Neuronal stem cell (in vitro differentiated cells): ENCODE results near the gene MED16. TPM values are rescaled to one million over a fixed set of nuclear protein-coding genes. Genes with fewer than 3 reads are reported as not detected.

ENCODE experiments used
- DNase-seq: peaks from one replicate; pipeline ENCODE4 v3.0.0-alpha.2; 2013; ENCODE audit warnings: low spot score
- H2AFZ ChIP-seq: one replicate; pipeline ENCODE4 v1.6.1; 2013; ENCODE audit warnings: mild to moderate bottlenecking, low read length, inconsistent platforms
- H2AK5ac ChIP-seq: 2 replicates; pipeline ENCODE4 v1.6.1; 2013; ENCODE audit warnings: low read depth, mild to moderate bottlenecking, inconsistent platforms, low read length, moderate library complexity, mixed read lengths
- H2BK120ac ChIP-seq: 2 replicates; pipeline ENCODE4 v1.6.1; 2013; ENCODE audit warnings: low read depth, mild to moderate bottlenecking, inconsistent platforms, low read length, moderate library complexity, mixed read lengths
- H2BK12ac ChIP-seq: one replicate; pipeline ENCODE4 v1.6.1; 2013; ENCODE audit warnings: low read length, inconsistent platforms
- H2BK15ac ChIP-seq: 2 replicates; pipeline ENCODE4 v1.6.1; 2013; ENCODE audit warnings: mild to moderate bottlenecking, low read length, inconsistent platforms, mixed read lengths
- H2BK5ac ChIP-seq: one replicate; pipeline ENCODE4 v1.6.1; 2013; ENCODE audit warnings: inconsistent platforms, mild to moderate bottlenecking, low read length, moderate library complexity
- H3K14ac ChIP-seq: one replicate; pipeline ENCODE4 v1.6.1; 2013; ENCODE audit warnings: low read length, inconsistent platforms
- H3K18ac ChIP-seq: 2 replicates; pipeline ENCODE4 v1.6.1; 2013; ENCODE audit warnings: low read length, inconsistent platforms
- H3K23ac ChIP-seq: 2 replicates; pipeline ENCODE4 v1.6.1; 2013; ENCODE audit warnings: low read depth, mild to moderate bottlenecking, mixed read lengths, low read length, inconsistent platforms; ENCODE audit not compliant: poor library complexity
- H3K27ac ChIP-seq: replicated peaks from 3 replicates; pipeline ENCODE4 v1.5.1; 2013; ENCODE audit warnings: low read length, inconsistent platforms
- H3K27me3 ChIP-seq, 3 experiments: 2 replicates each; pipeline ENCODE4 v1.6.1; 2013; ENCODE audit warnings: low read length in 3 of 3, mild to moderate bottlenecking in 2 of 3, inconsistent platforms in 1 of 3, low read depth in 1 of 3, mixed read lengths in 1 of 3, moderate library complexity in 1 of 3; ENCODE audit not compliant: control insufficient read depth in 3 of 3, insufficient read depth in 3 of 3
- H3K36me3 ChIP-seq, 2 donors: replicated peaks in 1 of 2; 2 replicates each; pipeline ENCODE4 v1.6.1; 2013; ENCODE audit warnings: low read length in 2 of 2; ENCODE audit not compliant: control insufficient read depth in 2 of 2, insufficient read depth in 2 of 2
- H3K4ac ChIP-seq: 2 replicates; pipeline ENCODE4 v1.6.1; 2013; ENCODE audit warnings: inconsistent platforms, mild to moderate bottlenecking, low read length, moderate library complexity
- H3K4me1 ChIP-seq, 2 donors: 1 replicate in 1 of 2; 2 replicates in 1 of 2; pipeline ENCODE4 v1.6.1; 2013; ENCODE audit warnings: low read length in 2 of 2, low read depth in 1 of 2; ENCODE audit not compliant: control insufficient read depth in 2 of 2, insufficient read depth in 1 of 2
- H3K4me2 ChIP-seq: one replicate; pipeline ENCODE4 v1.6.1; 2013; ENCODE audit warnings: mild to moderate bottlenecking, low read length, inconsistent platforms; ENCODE audit not compliant: insufficient read depth, poor library complexity, severe bottlenecking
- H3K4me3 ChIP-seq, 2 donors: 2 replicates each; pipeline ENCODE4 v1.5.1; 2013; ENCODE audit warnings: low read length in 2 of 2, mild to moderate bottlenecking in 2 of 2, inconsistent platforms in 1 of 2, moderate library complexity in 1 of 2
- H3K79me1 ChIP-seq: one replicate; pipeline ENCODE4 v1.6.1; 2013; ENCODE audit warnings: low read depth, mild to moderate bottlenecking, inconsistent platforms, low read length, moderate library complexity
- H3K9ac ChIP-seq: one replicate; pipeline ENCODE4 v1.6.1; 2013; ENCODE audit warnings: mild to moderate bottlenecking, low read depth, low read length, inconsistent platforms; ENCODE audit not compliant: poor library complexity
- H3K9me3 ChIP-seq, 2 donors: replicated peaks in 1 of 2; 2 replicates each; pipeline versions ENCODE3 to v1.6.1; 2013; ENCODE audit warnings: low read length in 2 of 2, mild to moderate bottlenecking in 2 of 2, inconsistent platforms in 1 of 2, low read depth in 1 of 2, mixed read lengths in 1 of 2, moderate library complexity in 1 of 2; ENCODE audit not compliant: control insufficient read depth in 2 of 2, insufficient read depth in 1 of 2
- H4K8ac ChIP-seq: one replicate; pipeline ENCODE4 v1.6.1; 2013; ENCODE audit warnings: low read depth, mild to moderate bottlenecking, inconsistent platforms, low read length, moderate library complexity
- H4K91ac ChIP-seq: one replicate; pipeline ENCODE4 v1.6.1; 2013; ENCODE audit warnings: low read length, low read depth, mild to moderate bottlenecking, inconsistent platforms; ENCODE audit not compliant: poor library complexity
- WGBS, 2 donors: extraction: QIAGEN DNeasy Blood & Tissue Kit; methylation state at CpG; one replicate each; pipeline ENCODE4 v1.1.7; 2013; ENCODE audit warnings: missing lambda C conversion rate in 2 of 2, mixed read lengths in 1 of 2; ENCODE audit not compliant: insufficient read length in 2 of 2, insufficient replicate concordance in 1 of 2; ENCODE audit errors: extremely low coverage in 2 of 2; 5-methylcytosine and 5-hydroxymethylcytosine counted together
- polyA plus RNA-seq, 2 experiments: library from polyadenylated mRNA; stranded (reverse); fragments of 200-250 nt; gene quantifications; one replicate each; pipeline ENCODE4 v1.2.3, GENCODE V29; 2013

MED16 gene, protein sequence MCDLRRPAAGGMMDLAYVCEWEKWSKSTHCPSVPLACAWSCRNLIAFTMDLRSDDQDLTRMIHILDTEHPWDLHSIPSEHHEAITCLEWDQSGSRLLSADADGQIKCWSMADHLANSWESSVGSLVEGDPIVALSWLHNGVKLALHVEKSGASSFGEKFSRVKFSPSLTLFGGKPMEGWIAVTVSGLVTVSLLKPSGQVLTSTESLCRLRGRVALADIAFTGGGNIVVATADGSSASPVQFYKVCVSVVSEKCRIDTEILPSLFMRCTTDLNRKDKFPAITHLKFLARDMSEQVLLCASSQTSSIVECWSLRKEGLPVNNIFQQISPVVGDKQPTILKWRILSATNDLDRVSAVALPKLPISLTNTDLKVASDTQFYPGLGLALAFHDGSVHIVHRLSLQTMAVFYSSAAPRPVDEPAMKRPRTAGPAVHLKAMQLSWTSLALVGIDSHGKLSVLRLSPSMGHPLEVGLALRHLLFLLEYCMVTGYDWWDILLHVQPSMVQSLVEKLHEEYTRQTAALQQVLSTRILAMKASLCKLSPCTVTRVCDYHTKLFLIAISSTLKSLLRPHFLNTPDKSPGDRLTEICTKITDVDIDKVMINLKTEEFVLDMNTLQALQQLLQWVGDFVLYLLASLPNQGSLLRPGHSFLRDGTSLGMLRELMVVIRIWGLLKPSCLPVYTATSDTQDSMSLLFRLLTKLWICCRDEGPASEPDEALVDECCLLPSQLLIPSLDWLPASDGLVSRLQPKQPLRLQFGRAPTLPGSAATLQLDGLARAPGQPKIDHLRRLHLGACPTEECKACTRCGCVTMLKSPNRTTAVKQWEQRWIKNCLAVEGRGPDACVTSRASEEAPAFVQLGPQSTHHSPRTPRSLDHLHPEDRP
- polyA plus RNA-seq (2013, experiment 1 of 2): 33.3 TPM
- 32.9 TPM for polyA plus RNA-seq (2013, experiment 2 of 2)

DNA sequence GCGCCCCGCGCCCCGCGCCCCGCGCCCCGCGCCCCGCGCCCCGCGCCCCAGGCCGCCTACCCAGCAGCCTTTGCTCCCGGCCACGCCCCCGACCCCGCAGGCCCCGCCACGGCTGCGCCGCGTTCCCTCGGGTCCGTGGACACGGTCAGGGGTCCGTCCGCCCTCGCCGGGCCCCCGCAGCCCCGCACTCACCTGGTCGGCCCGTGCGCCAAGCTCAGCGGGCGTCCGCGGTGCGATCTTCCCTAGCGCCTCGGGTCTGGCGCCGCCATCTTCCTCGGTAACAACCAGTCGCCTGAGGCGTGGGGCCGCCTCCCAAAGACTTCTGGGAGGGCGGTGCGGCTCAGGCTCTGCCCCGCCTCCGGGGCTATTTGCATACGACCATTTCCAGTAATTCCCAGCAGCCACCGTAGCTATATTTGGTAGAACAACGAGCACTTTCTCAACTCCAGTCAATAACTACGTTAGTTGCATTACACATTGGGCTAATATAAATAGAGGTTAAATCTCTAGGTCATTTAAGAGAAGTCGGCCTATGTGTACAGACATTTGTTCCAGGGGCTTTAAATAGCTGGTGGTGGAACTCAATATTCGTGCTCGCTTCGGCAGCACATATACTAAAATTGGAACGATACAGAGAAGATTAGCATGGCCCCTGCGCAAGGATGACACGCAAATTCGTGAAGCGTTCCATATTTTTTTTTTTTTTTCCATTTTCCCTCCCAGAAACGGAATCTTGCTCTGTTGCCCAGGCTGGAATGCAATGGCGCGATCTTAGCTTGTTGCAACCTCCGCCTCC, at the start of gene MED16, which contains the start of gene RNU6-9:
Gene MED16 (minus strand): TSS at position 294 of the 796 bp plus-strand sequence. CDS start 2,056 bp downstream, outside the sequence.
Gene RNU6-9 (plus strand): TSS at position 591 of the 796 bp plus-strand sequence.
- no CpG with 5 or more reads among the region's 69 CpGs for WGBS, 2 donors
- no peak within 1 kb of the TSS for H2BK15ac ChIP-seq
- H4K8ac ChIP-seq: peak within 1 kb of the TSS; percentile 99
- H2BK120ac ChIP-seq: peak within 1 kb of the TSS; percentile 81
- peak; percentile 91 for DNase-seq
- peak within 1 kb of the TSS; percentile 96 to 100 for H3K4me3 ChIP-seq
- peak within 1 kb of the TSS; percentile 97 for H2BK5ac ChIP-seq
- H2AFZ ChIP-seq: peak within 1 kb of the TSS; percentile 100
- H3K4ac ChIP-seq: no peak within 1 kb of the TSS
- peak within 1 kb of the TSS; percentile 85 for H4K91ac ChIP-seq
- peak within 1 kb of the TSS; percentile 81 for H3K27ac ChIP-seq
- H3K36me3 ChIP-seq: peaks cover 16 to 47% of the 10 kb centered on the region in 2 donors
- peaks cover 0 to 2% of the 10 kb centered on the region in 2 donors for H3K9me3 ChIP-seq
- peaks cover 12% of the 10 kb centered on the region for H3K79me1 ChIP-seq
- no peak within 1 kb of the TSS for H2BK12ac ChIP-seq
- no peaks in the 10 kb centered on the region for H3K27me3 ChIP-seq
- peak within 1 kb of the TSS; percentile 100 for H3K9ac ChIP-seq
- H3K4me2 ChIP-seq: peak within 1 kb of the TSS; percentile 83
- peak within 1 kb of the TSS; percentile 94 for H3K14ac ChIP-seq
- peak within 1 kb of the TSS; percentile 100 for H2AK5ac ChIP-seq
- peak within 1 kb of the TSS; percentile 100 for H3K18ac ChIP-seq
- no peaks in the 10 kb centered on the region for H3K4me1 ChIP-seq
- H3K23ac ChIP-seq: peak within 1 kb of the TSS; percentile 93

DNA sequence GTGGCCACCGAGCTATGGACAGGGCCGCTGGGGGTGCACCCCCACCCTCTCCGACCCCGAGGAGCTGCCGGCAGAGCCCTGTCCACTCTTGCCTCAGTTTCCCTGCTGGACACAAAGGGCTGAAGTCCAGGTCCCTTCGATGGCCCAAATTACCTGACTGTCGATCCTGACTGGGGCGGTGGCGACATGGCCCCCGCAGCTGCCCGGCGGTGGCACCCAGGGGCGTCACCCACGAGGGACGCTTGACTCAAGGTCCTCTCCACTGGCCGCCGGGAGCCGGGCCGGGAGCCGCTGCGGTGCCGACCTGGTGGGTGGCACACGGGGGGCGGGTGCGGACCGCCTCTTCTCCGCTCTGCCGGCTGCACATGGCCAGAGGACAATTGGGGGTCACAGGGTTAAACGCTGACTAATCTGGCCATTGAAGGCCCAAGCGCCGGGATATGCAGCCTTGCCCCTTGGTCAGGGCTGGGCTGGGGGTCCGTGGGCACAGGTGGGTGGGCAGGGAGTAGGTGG, 49.2 kb upstream of the MED16 start:
- H2BK5ac ChIP-seq: peak overlapping the region; percentile 60
- H2AFZ ChIP-seq: no peak overlapping the region
- H2AK5ac ChIP-seq: peak overlapping the region; percentile 46
- no peak overlapping the region for H4K91ac ChIP-seq
- peak overlapping the region; percentile 12 for H3K9ac ChIP-seq
- peaks cover 0 to 9% of the 10 kb centered on the region in 2 donors for H3K4me1 ChIP-seq
- no peak overlapping the region for H4K8ac ChIP-seq
- peak overlapping the region; percentile 55 for H3K23ac ChIP-seq
- no peaks in the 10 kb centered on the region for H3K27me3 ChIP-seq
- H2BK12ac ChIP-seq: no peak overlapping the region
- no peak overlapping the region for H3K27ac ChIP-seq
- H3K4ac ChIP-seq: no peak overlapping the region
- H3K14ac ChIP-seq: no peak overlapping the region
- peaks cover 0 to 7% of the 10 kb centered on the region in 2 donors for H3K9me3 ChIP-seq
- no peak overlapping the region for H2BK15ac ChIP-seq
- H3K4me3 ChIP-seq: no peak overlapping the region
- no peak for DNase-seq
- WGBS, 2 donors: no CpG with 5 or more reads among the region's 32 CpGs
- H3K18ac ChIP-seq: peak overlapping the region; percentile 80
- H3K79me1 ChIP-seq: peaks cover 51% of the 10 kb centered on the region
- H3K36me3 ChIP-seq: peaks cover 33 to 66% of the 10 kb centered on the region in 2 donors
- H3K4me2 ChIP-seq: peak overlapping the region; percentile 14
- no peak overlapping the region for H2BK120ac ChIP-seq

DNA sequence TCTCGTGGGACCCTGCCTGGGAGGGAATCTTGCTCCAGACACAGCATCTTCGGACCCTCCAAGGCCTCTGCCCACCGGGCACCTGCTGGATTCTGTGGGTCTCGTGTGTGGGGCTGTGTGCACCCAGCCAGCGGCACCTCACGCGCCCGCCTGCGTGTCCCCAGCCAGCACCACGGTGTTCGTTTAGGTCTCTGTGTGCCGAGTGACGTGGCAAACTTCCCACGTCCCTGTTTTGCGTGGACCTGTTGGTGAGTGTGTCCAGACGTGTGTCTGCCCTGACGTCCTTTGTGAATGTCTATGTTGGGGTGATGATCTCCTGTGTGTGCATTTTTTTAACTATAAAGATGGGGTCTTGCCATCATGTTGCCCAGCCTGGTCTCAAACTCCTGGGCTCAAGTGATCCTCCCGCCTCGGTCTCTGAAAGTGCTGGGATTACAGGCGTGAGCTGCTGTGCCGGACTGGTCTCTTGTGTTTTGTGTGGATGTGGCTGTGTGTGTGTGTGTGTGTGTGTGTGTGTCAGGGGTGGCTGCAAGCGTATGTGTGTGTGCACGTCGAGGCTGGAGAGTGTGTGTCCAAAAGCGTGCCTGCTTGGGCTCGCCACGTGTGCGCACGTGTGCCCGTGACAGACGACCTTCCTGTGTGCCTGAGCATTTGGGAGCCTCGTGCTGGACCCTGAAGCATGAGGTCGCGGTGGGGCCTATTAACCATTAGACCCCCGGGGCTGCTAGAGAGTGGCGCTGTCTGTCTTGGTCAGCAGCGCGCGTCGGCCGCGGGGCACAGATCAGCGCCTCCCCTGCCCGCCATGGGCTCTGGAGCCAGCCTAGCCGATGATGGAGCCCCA, 48.5 kb upstream of the MED16 start:
- peaks cover 0 to 8% of the 10 kb centered on the region in 2 donors for H3K9me3 ChIP-seq
- H4K8ac ChIP-seq: no peak overlapping the region
- no CpG with 5 or more reads among the region's 45 CpGs for WGBS, 2 donors
- no peak overlapping the region for H3K27ac ChIP-seq
- H3K79me1 ChIP-seq: peaks cover 52% of the 10 kb centered on the region
- no peak for DNase-seq
- no peak overlapping the region for H2BK120ac ChIP-seq
- peaks cover 0 to 9% of the 10 kb centered on the region in 2 donors for H3K4me1 ChIP-seq
- H4K91ac ChIP-seq: no peak overlapping the region
- H2AFZ ChIP-seq: no peak overlapping the region
- peak overlapping the region; percentile 3 for H3K23ac ChIP-seq
- no peak overlapping the region for H2BK12ac ChIP-seq
- no peak overlapping the region for H2AK5ac ChIP-seq
- no peak overlapping the region for H3K4ac ChIP-seq
- peak overlapping the region; percentile 60 for H2BK5ac ChIP-seq
- H3K4me3 ChIP-seq: no peak overlapping the region
- no peak overlapping the region for H3K4me2 ChIP-seq
- no peak overlapping the region for H3K9ac ChIP-seq
- no peaks in the 10 kb centered on the region for H3K27me3 ChIP-seq
- H2BK15ac ChIP-seq: no peak overlapping the region
- H3K18ac ChIP-seq: peak overlapping the region; percentile 80
- H3K36me3 ChIP-seq: peaks cover 35 to 67% of the 10 kb centered on the region in 2 donors
- peak overlapping the region; percentile 94 for H3K14ac ChIP-seq
